ENCODE measurements around the gene RAB3C.

The RAB3C gene

DNA sequence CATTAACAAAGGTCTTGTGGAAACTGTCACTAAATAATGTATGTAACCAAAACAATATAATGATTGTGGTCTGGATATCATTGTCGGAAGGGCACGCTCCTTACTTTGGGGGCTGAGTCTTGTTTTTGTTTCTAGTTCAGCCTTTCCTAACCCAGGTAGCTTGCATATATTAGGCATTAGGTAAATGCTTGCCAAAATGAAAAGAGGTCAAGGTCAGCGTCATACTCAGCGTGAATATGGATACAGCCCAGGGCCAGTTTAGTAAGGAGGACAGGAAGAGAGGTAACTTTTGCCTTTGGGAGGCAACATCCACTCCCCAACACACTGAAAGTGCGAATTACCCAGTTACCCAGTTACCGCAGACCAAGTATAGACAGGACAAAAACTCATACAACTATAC, 171.4 kb downstream of the RAB3C start:
- no peak for DNase-seq (ENCODE audit: low read depth)
- TF ChIP-seq, protein P1, sequence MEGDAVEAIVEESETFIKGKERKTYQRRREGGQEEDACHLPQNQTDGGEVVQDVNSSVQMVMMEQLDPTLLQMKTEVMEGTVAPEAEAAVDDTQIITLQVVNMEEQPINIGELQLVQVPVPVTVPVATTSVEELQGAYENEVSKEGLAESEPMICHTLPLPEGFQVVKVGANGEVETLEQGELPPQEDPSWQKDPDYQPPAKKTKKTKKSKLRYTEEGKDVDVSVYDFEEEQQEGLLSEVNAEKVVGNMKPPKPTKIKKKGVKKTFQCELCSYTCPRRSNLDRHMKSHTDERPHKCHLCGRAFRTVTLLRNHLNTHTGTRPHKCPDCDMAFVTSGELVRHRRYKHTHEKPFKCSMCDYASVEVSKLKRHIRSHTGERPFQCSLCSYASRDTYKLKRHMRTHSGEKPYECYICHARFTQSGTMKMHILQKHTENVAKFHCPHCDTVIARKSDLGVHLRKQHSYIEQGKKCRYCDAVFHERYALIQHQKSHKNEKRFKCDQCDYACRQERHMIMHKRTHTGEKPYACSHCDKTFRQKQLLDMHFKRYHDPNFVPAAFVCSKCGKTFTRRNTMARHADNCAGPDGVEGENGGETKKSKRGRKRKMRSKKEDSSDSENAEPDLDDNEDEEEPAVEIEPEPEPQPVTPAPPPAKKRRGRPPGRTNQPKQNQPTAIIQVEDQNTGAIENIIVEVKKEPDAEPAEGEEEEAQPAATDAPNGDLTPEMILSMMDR (IDR thresholded peaks at IDR 0.05; ENCODE audit: control insufficient read depth, extremely low read depth, insufficient read depth), result no peak
- H3K4me3 ChIP-seq (ENCODE audit: low read depth, low read length), result no peak overlapping the region

DNA sequence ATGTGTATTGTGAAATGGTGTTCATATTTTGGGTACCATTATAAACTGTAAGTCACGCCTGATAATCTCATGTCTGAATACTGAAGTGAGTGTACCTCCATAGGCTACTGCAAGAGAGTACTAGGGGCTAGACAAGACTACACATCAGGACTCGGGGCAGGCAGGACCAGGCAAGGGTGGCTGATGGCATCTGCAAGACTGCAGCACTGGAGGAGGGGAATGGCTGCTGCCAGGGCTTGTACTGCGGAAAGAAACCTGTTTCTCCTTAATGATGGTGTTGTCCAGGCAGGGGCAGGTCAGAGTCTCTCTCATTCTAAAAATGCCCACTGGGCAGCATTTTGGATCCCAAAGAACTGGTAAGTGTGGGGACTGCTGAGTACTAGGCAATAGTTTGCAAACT, 172.5 kb downstream of the RAB3C start:
- TF ChIP-seq, protein P1 (IDR thresholded peaks at IDR 0.05; ENCODE audit: control insufficient read depth, extremely low read depth, insufficient read depth), result no peak
- no peak overlapping the region for H3K4me3 ChIP-seq (ENCODE audit: low read depth, low read length)
- no peak for DNase-seq (ENCODE audit: low read depth)

- no peak for DNase-seq (ENCODE audit: low read depth)
These were observed 176.9 kb downstream of the RAB3C start for GRCh38 chr5:58759745-58760144.

GRCh38 chr5:58760222-58760621, 177.3 kb downstream of the RAB3C start:
- TF ChIP-seq, protein P1 (IDR thresholded peaks at IDR 0.05; ENCODE audit: control insufficient read depth, extremely low read depth, insufficient read depth), result no peak
- no peak for DNase-seq (ENCODE audit: low read depth)
- no peak overlapping the region for H3K4me3 ChIP-seq (ENCODE audit: low read depth, low read length)

More at GRCh38 chr5:58759745-58760144, 176.9 kb downstream of the RAB3C start:
- TF ChIP-seq, protein P1 (IDR thresholded peaks at IDR 0.05; ENCODE audit: control insufficient read depth, extremely low read depth, insufficient read depth), result no peak
- H3K4me3 ChIP-seq (ENCODE audit: low read depth, low read length), result peak overlapping the region; percentile 13; the same call in 1 of the 2 replicates

DNA sequence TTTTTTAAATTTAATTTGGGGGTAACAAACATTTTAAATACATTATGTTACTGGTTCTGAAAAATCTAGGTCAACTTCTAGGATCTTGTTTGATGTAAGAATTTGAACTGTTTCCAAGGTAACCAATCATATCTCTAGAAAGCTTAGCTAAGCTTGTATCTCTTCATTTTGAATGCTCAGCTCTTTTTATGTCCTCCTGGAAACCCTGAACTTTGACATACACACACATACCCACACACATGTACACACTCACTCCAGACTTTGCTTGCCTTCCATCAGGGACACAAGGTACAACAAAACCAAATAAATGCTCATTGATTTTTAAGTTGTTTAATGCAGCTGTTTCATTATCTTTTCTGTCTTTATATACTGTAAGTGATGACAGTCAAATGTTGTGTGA, 178.5 kb downstream of the RAB3C start:
- DNase-seq (ENCODE audit: low read depth), result no peak
- no peak overlapping the region for H3K4me3 ChIP-seq (ENCODE audit: low read depth, low read length)
- TF ChIP-seq, protein P1 (IDR thresholded peaks at IDR 0.05; ENCODE audit: control insufficient read depth, extremely low read depth, insufficient read depth), result no peak

DNA sequence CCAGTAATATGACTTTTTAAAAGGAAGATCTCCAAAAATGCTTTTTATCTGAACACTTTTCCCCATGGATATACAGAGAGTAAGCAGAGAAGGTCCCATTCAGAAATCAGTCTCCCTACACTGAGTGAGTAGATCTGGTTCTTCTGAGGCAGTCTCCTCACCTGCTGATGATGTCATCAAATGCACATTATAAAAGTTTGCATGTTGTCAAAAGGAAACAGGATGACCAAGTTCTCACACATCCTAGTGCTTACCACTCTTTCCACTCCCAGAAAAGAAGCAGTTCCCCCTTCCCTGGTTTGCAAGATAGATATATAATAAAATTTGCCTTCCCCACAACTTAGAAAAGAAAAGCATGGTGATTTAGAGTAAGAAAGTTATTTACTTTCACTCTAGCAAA, 180.5 kb downstream of the RAB3C start:
- TF ChIP-seq, protein P1 (IDR thresholded peaks at IDR 0.05; ENCODE audit: control insufficient read depth, extremely low read depth, insufficient read depth), result no peak
- DNase-seq (ENCODE audit: low read depth), result no peak
- H3K4me3 ChIP-seq (ENCODE audit: low read depth, low read length), result no peak overlapping the region

DNA sequence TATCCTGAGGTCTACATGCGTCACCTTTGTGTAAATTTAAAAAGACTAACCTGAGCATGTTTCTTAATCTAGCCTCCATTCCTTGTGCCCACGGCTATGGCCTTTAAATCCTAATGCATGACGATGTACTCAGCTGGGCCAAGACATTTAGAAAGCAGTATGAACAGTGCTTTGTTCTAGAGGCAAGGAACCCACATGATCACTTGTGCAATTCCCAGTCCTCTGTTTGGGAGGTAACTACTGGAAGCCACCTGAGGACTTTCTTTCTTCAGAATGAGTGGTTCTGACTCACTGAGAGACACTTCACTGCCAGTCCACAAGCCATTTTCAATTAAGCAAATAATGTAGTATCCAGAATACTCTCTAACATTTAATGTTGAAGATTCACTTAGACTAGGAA, 181.3 kb downstream of the RAB3C start:
- TF ChIP-seq, protein P1 (IDR thresholded peaks at IDR 0.05; ENCODE audit: control insufficient read depth, extremely low read depth, insufficient read depth), result no peak
- no peak overlapping the region for H3K4me3 ChIP-seq (ENCODE audit: low read depth, low read length)
- no peak for DNase-seq (ENCODE audit: low read depth)

All from LNCaP clone FGC (cell line).